HuH-7.5 (cell line): ENCODE measurements around the gene PPIB.
"Not testable (repeated sequence)": the region's sequence is repeated elsewhere in the genome, so short reads cannot be mapped to it uniquely, and the experiment has no call there.

ENCODE experiments used
- DNase-seq: peaks from one replicate; pipeline ENCODE4 v3.0.0; 2011; ENCODE audit warnings: low spot score

The PPIB gene

GRCh38 chr15:64141798-64142512 lies 20.9 kb downstream of the PPIB start:
- DNase-seq, result no peak

GRCh38 chr15:64138331-64138941 lies 24.4 kb downstream of the PPIB start:
- DNase-seq, result no peak

- no peak for DNase-seq
Measured at GRCh38 chr15:64137226-64137833, 25.5 kb downstream of the PPIB start.

GRCh38 chr15:64136347-64136746 lies 26.5 kb downstream of the PPIB start:
- DNase-seq, result no peak

- DNase-seq, result no peak
Measured at GRCh38 chr15:64134345-64134829, 28.4 kb downstream of the PPIB start.

- DNase-seq, result no peak
Measured at GRCh38 chr15:64133623-64134344, 29.0 kb downstream of the PPIB start.

GRCh38 chr15:64132217-64132616 lies 30.6 kb downstream of the PPIB start:
- DNase-seq, result no peak

- no peak for DNase-seq
Measured at GRCh38 chr15:64131547-64131946, 31.3 kb downstream of the PPIB start.

- DNase-seq, result no peak
Measured at GRCh38 chr15:64130159-64130558, 32.7 kb downstream of the PPIB start.

- DNase-seq, result no peak
Measured at GRCh38 chr15:64127521-64128270, 35.1 kb downstream of the PPIB start.

- no peak for DNase-seq
Measured at GRCh38 chr15:64125978-64126377, 36.8 kb downstream of the PPIB start.

- no peak for DNase-seq
Measured at GRCh38 chr15:64122936-64123351, 39.9 kb downstream of the PPIB start.

- no peak for DNase-seq
Measured at GRCh38 chr15:64122444-64122843, 40.4 kb downstream of the PPIB start.

GRCh38 chr15:64121614-64122013 lies 41.2 kb downstream of the PPIB start:
- no peak for DNase-seq

- DNase-seq, result not testable (repeated sequence)
Measured at GRCh38 chr15:64120322-64120721, 42.5 kb downstream of the PPIB start.

- no peak for DNase-seq
Measured at GRCh38 chr15:64117759-64118487, 44.9 kb downstream of the PPIB start.

- DNase-seq, result no peak
Measured at GRCh38 chr15:64112904-64113303, 49.9 kb downstream of the PPIB start.

- DNase-seq, result peak; percentile 11
Measured at GRCh38 chr15:64112073-64112772, 50.6 kb downstream of the PPIB start.

- no peak for DNase-seq
Measured at GRCh38 chr15:64111679-64112050, 51.2 kb downstream of the PPIB start.

GRCh38 chr15:64110950-64111678 lies 51.7 kb downstream of the PPIB start:
- DNase-seq, result no peak
